ENCODE measurements around the gene PNP.

DNA sequence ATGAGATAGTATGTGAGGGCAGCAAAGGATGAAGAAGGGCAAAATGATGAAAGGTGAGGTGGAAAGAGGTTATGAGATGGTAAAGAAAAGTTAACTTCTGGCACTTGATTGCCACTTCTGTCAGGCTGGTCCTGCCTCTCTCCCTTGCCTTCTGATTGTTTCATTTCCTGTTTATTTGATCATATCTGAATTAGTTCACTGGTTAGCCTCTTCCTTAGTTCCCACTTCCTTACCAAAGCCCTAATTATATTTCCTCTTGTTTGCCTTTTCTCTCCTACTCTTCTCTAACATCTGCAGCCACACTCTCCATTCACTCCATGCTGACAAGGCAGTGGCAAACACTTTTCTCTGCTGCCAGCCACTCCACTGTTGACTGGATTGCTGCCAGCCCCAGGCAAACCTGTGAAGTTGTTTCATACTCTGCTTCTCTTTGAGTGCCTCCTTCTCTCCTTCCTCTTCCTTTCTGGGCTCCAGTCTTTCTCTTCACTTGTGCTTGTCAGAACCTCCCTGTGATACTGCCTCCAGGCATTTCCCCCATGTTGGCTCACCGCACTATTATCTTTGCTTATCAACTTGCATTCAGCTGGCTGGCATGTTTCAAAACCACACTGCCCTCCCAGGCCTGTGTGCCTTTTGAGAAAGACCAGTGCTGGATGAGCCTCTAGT lies 8.1 kb downstream of the PNP start:
- TF ChIP-seq POLR2A (IDR thresholded peaks at IDR 0.05), result no peak
- TF ChIP-seq, protein P1, sequence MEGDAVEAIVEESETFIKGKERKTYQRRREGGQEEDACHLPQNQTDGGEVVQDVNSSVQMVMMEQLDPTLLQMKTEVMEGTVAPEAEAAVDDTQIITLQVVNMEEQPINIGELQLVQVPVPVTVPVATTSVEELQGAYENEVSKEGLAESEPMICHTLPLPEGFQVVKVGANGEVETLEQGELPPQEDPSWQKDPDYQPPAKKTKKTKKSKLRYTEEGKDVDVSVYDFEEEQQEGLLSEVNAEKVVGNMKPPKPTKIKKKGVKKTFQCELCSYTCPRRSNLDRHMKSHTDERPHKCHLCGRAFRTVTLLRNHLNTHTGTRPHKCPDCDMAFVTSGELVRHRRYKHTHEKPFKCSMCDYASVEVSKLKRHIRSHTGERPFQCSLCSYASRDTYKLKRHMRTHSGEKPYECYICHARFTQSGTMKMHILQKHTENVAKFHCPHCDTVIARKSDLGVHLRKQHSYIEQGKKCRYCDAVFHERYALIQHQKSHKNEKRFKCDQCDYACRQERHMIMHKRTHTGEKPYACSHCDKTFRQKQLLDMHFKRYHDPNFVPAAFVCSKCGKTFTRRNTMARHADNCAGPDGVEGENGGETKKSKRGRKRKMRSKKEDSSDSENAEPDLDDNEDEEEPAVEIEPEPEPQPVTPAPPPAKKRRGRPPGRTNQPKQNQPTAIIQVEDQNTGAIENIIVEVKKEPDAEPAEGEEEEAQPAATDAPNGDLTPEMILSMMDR (IDR thresholded peaks at IDR 0.05), result no peak
- no peak for TF ChIP-seq EP300 (IDR thresholded peaks at IDR 0.05)

Measured in upper lobe of left lung (tissue), 4 donors.